GM18868 (cell line): ENCODE data around the gene TH.

Experiments
- ATAC-seq: cut with Tn5 transposase; IDR thresholded peaks from one replicate; pipeline ENCODE4 v1.9.1; 2021; ENCODE audit warnings: mild to moderate bottlenecking, moderate library complexity; ENCODE audit not compliant: unreplicated experiment

Gene TH

GRCh38 chr11:2208691-2209369 lies 37.2 kb upstream of the TH start:
- ATAC-seq, result no peak

- ATAC-seq, result no peak
Observed at GRCh38 chr11:2207773-2208621, 36.4 kb upstream of the TH start.

DNA sequence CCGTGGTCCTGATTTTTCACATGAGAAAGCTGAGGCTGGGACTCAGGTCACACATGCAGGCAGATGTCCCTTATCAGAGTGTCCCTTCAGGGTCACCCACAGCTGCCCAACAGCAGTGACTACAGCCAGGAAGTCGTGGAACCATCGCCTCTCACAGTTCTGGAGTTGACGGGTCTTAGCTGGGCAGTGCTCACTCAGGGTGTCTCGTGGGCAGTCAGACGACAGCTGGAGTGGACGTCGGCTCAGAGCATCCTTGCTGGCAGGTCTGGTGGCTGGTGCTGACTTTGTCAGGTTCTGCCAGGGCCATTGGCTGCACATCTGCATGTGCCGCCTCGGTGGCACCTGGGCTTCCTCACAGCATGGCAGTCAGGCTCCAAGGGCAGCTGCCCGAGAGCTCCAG lies 35.6 kb upstream of the TH start:
- ATAC-seq, result no peak

GRCh38 chr11:2205981-2206690 lies 34.5 kb upstream of the TH start:
- no peak for ATAC-seq

DNA sequence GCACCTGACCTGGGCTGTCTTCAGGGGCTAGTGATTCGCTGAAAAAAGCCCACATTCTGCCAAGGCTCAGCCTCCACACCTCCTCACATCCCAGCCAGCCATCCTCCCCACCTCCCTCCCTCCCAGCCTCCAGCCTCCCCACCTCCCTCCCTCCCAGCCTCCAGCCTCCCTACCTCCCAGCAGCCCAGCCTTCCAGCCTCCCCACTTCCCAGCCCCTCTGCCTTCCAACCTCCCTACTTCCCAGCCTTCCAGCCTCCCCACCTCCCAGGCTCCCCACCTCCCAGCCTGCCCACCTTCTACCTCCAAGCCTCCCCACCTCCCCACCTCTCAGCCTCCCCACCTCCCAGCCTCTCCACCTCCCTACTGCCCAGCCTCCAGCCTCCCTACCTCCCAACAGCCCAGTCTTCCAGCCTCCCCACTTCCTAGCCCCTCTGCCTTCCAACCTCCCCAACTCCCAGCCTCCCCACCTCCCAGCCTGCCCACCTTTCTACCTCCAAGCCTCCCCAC lies 33.7 kb upstream of the TH start:
- no peak for ATAC-seq

DNA sequence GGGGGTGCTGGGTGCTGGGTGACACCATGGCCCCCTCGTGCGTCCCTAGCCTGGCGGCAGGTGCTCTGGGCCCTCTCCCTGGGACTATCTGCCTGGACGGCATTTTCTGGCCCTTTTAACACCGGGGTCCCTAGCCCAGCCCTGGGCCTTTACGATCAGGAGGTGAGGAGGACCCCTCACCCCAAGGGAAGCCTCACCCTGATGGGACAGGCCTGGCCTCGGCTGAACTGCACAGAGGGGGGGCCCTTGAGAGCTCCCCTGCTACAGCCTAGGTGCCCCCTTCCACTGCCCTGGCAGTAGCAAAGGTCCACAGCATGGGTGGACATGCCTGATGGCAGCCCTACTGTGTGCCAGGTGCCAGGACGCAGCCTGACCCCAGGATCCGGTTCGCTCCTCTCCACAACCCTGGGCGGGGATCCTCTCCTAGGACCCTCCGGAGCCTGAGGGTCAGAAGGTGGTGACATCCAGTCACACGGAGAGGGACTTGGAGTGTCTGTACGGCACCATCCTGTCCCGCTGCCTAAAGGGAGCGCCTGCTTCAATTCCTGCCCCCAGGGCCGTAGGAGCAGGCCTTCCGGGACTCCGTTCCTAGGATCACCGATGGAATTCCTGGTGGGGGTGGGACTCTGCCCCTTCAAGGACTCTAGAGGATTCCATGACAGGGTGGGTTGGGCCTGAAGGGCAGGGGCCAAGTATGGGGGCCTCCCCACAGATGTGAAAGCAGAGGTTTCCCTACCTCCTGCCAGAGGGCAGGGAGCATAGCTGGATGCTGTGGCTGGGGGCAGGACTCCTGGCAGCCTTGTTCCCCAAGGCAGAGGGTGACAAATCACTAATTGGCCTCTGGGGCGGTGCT lies 33.0 kb upstream of the TH start:
- ATAC-seq, result no peak

DNA sequence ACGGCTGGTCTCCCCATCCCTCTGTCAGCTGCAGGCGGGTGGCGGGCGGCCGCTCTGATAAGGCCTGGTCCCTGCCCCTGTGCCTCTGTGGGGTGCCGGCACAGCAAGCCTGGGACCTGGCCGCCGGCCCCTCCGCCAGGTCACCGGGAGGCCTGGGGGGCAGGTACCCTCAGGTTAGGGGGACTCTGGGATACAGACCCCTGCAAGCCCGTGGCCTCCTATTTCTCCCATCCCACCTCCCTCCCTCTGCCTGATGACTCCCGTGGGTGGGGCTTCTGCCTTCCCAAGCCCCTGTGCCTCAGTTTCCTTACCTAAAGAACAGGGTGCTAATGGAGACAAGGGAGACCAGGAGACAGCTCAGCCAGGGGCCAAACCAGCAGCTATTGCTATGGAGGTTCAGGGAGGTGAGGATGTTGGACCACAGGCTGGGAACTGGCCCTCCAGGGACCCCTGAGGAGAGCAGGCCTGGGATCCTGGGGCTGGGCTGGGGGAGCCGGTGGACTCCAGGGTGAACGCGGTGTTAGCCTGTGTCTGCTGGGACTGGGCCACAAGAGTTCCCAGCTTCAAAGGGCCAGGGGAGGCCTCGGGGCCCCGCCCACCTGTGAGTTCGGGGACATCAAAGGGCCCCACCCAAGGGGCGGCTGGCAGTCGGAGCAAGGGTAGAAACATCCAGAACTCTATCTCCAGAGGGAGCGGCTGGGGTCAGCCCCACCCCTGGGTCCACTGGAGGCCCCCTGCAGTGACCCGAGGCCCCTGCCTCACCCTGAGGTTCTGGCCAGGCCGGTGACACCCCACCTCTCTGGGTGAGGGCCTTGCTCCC lies 32.0 kb upstream of the TH start:
- ATAC-seq, result no peak

GRCh38 chr11:2202900-2203439 lies 31.4 kb upstream of the TH start:
- no peak for ATAC-seq

- ATAC-seq, result no peak
Observed at GRCh38 chr11:2202071-2202899, 30.7 kb upstream of the TH start.

DNA sequence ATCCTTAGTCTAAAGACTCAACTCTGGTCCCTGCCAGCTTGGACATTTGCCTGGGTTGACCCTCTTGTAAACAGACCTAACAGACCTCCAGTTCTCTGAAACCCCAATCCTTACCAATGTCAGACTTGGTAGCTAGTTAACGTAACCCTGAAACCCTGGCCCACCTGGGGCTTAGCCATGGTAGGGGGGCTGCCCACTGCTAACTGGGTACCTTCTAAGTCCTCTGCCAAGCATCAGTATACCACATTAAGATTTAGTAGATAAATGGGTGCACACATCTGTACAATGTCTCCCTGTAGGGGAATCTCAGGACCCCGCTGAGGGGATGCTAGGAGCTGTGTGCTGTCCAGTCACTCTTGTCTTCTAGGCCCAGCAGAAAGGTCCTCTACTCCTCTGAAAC lies 29.9 kb upstream of the TH start:
- ATAC-seq, result no peak

- no peak for ATAC-seq
Observed at GRCh38 chr11:2200957-2201519, 29.4 kb upstream of the TH start.

- ATAC-seq, result no peak
Observed at GRCh38 chr11:2200536-2200935, 28.9 kb upstream of the TH start.

DNA sequence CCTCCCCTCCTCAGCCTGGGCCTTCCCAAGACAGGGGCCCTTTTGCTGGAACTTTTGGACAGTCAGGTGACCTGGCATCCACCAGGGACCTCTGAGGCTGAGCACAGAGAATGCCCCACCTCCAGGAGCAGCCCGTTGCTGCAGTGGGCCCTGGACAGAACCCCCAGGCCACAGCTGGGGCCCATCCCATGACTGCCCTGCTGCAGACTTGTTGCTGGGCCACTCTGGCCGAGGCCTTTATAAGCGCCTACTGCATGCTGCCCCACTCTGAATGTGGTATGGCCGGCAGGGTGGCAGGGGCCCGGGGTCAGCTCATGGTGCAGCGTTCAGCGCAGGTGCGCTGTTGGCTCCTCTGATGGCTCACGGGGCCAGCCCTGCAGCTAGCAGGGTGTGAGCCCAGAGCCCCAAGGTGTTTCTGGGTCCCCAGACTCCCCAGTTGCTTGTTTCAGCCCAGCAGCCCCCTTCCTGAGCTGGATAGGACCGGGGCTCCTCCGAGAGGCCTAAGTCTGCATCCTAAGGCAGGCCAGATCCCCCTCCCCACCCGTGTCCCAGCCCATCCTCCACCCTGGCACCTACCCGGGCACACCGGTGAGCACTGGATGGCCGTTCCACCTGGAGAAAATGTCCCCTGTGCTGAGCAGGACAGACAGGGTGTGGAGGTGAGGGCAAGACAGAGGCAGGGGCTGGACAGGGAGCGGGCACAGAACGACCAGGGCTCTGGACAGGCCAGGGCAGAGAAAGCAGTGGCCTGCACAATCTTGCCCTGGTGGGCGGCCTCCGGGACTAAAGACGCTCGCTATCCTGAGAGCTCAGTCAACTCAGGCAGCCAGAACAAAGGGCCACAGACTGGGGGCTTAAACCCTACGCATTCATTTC lies 28.1 kb upstream of the TH start:
- ATAC-seq, result no peak

DNA sequence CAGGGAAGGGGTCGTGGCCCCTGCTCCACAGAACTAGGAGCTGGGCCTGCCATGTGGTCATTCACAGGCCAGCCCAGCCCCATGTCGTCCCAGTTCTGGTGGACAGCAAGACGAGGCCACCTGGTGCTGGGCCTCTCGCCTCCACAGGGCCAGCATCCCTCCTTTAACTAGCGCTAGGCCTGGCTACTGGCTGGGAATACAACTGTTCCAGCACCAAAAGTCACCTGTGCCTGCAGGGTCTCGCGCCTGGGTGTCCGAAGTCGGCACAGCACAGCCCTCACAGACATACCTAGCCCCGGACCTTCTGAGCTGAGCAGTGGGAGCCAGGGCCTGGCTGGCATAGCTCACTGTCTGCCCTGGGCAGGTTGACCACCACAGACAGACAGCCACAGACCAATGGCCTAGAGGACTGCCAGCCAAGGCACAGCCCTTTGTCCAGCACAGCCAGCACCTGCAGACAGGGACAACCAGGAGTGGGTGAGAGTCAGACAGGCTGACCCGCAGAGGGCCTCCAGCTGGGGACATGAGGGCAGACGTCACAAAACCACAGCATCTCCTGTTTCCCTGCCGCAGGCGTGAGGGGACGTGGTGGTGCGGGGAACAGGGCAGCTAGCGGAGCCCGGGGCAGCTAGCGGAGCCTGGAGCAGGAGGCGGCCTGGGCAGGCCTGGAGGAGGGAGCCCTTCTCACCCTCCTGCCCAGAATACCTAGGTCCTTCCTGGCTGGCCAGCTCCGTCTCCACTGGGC lies 27.2 kb upstream of the TH start:
- no peak for ATAC-seq

- no peak for ATAC-seq
Observed at GRCh38 chr11:2197771-2198520, 26.3 kb upstream of the TH start.
